SHP77 (cell line): ENCODE results near the gene SLC35A4.

Source experiments
- DNase-seq, 2 experiments: peaks; one replicate each; lab custom pipeline; 2025; lab: John Stamatoyannopoulos, UW

Gene SLC35A4

GRCh38 chr5:140564196-140565023 lies at the start of gene SLC35A4, which contains the start of gene APBB3:
TSS of gene SLC35A4 (plus strand) at chr5:140564828. CDS start at chr5:140567170, 2,342 bp downstream.
TSS of gene APBB3 (minus strand) at chr5:140564598. CDS start at chr5:140564245, 353 bp downstream.
- peak; percentile 98 to 99 for DNase-seq

GRCh38 chr5:140524003-140524402 lies 40.6 kb upstream of the SLC35A4 start:
- DNase-seq, result no peak

GRCh38 chr5:140540227-140540626 lies 24.4 kb upstream of the SLC35A4 start:
- DNase-seq, result no peak

- DNase-seq, result no peak
Measured at GRCh38 chr5:140542972-140543371, 21.7 kb upstream of the SLC35A4 start.

GRCh38 chr5:140544986-140545385 lies 19.6 kb upstream of the SLC35A4 start:
- no peak for DNase-seq

- DNase-seq, result no peak
Measured at GRCh38 chr5:140545606-140546005, 19.0 kb upstream of the SLC35A4 start.

GRCh38 chr5:140546851-140547507 lies 17.6 kb upstream of the SLC35A4 start:
- no peak for DNase-seq

GRCh38 chr5:140547508-140548299 lies 16.9 kb upstream of the SLC35A4 start, which contains the start of gene EIF4EBP3:
TSS of gene EIF4EBP3 (plus strand) at chr5:140547662. CDS start at chr5:140547738, 76 bp downstream.
- peak; percentile 92 to 95 for DNase-seq

- no peak for DNase-seq
Measured at GRCh38 chr5:140548300-140548688, 16.3 kb upstream of the SLC35A4 start.

- DNase-seq, result no peak
Measured at GRCh38 chr5:140548791-140549190, 15.8 kb upstream of the SLC35A4 start.

GRCh38 chr5:140549237-140550144 lies 15.1 kb upstream of the SLC35A4 start:
- DNase-seq, result peak in 1 of 2 experiments; percentile 19

GRCh38 chr5:140550147-140551079 lies 14.2 kb upstream of the SLC35A4 start:
- no peak for DNase-seq

- no peak for DNase-seq
Measured at GRCh38 chr5:140551872-140552271, 12.8 kb upstream of the SLC35A4 start.

GRCh38 chr5:140553657-140554056 lies 11.0 kb upstream of the SLC35A4 start:
- no peak for DNase-seq

- no peak for DNase-seq
Measured at GRCh38 chr5:140554454-140554853, 10.2 kb upstream of the SLC35A4 start.

GRCh38 chr5:140555747-140556312 lies 8.8 kb upstream of the SLC35A4 start:
- no peak for DNase-seq

- DNase-seq, result no peak
Measured at GRCh38 chr5:140556438-140556837, 8.2 kb upstream of the SLC35A4 start.

GRCh38 chr5:140557136-140557805 lies 7.4 kb upstream of the SLC35A4 start, which contains the start of gene SRA1:
TSS of gene SRA1 (minus strand) at chr5:140557473. CDS start at chr5:140557452, 21 bp downstream.
- DNase-seq, result peak; percentile 95 to 97

GRCh38 chr5:140557965-140558364 lies 6.7 kb upstream of the SLC35A4 start:
- no peak for DNase-seq
